Activated naive CD4-positive, alpha-beta T cell (primary cell): Measurements from ENCODE around the gene DMAC2L.
"Not testable (repeated sequence)": the region's sequence is repeated elsewhere in the genome, so short reads cannot be mapped to it uniquely, and the experiment has no call there.

Experiments
- DNase-seq, 4 experiments: peaks; one replicate each; lab custom pipeline; 2025; lab: John Stamatoyannopoulos, UW

DMAC2L gene

DNA sequence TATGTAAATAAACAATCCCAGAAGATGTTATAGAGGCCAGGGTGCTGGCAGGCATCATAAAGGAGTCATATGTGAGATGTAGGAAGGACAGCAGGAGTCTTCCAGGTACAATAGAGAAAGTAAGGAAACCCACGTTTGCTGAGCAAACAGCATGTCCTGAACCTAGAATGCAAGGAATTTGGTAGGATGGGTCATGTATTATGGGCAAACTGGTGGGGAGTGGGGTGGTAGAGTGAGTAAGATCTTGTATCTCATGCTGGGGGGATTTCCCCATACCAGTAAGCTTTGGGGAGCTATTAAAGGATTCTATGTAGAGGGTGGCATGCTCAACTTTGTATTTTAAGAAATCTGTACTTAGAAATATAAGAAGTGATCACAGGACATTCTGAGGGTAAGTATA lies 43.6 kb downstream of the DMAC2L start:
- no peak for DNase-seq

DNA sequence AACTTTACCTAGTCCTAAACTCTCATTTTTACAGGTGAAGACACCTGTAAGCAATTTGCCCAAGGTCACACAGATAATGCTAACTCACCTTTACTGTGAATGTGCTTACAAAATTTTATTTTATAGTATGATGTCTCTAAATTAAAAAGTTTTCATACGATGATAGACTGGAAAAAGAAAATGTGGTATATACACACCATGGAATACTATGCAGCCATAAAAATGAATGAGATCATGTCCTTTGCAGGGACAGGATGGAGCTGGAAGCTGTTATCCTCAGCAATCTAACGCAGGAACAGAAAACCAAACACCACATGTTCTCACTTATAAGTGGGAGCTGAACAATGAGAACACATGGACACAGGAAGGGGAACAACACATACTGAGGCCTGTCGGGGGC lies 44.2 kb downstream of the DMAC2L start:
- DNase-seq = not testable (repeated sequence)

DNA sequence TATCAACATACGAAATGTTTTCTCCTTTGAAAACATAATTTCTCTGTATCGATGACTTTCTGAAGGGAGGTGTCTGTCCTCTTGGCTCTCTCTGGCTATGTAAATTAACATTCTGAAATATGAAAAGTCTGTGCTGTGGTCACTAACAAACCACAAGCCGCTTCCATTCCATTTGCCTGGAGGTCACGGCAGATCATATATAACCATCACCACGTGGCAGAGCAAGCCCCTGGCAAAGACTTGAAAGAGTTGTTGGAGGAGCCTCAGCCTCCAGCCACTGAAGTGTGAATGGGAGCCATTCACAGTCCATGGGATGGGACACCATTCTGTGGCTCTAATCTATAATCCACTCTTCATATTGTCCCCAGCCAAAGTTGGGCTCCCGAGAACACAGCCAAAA lies 45.0 kb downstream of the DMAC2L start:
- DNase-seq = no peak

DNA sequence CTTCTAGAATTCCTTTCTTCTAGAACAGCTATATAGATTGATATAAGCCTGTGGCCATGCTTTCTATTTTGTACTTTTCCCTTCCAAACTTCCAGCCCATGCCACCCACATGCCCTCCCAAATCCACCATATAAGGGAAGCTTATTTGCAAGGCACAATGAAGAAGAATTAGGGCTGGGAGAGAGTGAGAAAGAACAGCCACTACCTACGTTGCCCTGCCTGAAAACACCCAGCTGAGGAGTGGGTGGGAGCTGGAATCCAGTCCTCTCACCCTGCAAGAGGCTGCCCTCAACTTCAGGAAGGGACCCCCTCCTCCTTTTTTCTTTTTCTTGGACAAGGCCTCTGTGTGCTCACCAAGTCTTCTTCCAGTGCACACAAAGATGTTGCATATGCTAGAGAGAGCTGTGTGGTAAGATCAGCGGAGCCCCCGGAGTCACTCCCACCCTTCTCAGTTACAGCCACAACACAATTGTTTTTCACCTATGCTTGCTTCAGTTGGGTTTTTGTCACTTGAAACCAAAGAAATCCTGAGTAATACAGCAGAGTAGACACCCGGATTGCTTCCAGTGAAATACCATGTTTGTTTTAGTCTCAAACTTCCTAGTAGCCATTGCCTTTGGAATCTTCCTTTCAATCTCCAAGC lies 45.8 kb downstream of the DMAC2L start:
- DNase-seq = no peak

DNA sequence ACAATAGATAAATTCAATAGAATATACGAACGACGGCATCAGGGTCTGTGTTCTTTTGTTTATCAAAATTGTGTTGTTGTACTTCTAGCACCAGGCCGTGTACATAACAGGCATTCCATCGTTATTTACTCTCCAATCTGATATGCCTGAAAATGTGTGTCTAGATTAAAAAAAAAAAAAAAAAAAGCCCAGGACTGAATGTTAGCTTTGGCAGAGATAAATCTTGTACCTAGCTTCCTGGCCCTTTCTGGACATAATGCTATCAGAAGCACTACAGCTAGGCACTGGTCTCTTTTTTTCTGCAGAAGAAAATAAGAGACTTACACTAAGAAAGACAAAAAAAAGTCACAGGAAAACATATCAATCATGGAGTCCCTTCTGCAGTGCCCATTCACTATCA lies 47.5 kb downstream of the DMAC2L start:
- no peak for DNase-seq

DNA sequence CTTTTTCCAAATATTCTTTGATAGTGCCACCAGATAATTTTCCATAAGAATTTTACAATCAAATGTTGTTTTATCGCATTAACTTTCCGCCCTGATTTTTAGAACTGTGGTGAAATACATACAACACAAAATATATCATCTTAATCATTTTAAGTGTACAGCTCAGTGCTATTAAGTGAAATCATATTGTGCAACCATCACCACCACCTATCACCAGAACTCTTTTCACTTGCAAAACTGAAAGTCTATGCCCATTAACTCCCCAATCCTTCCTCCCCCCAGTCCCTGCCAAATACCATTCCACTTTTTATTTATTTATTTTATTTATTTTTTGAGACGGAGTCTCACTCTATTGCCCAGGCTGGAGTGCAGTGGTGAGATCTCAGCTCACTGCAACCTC lies 48.0 kb downstream of the DMAC2L start:
- DNase-seq = no peak

DNA sequence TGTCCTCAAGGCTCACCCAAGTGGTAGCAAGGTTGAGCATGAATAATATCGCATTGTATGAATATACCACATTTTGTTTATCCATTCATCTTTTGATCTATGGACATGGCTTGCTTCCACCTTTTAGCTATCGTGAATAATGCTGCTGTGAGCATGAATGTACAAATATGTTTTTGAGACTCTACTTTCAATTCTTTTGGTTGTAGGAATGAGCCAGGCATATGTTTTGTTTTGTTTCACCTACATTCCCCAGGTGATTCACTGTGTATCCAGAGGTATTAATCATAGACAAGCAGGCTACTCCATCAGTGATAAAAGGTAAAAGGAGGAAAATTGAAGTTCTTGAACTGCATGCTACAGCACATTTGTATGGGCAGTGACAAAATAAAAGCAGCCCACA lies 48.7 kb downstream of the DMAC2L start:
- no peak for DNase-seq

DNA sequence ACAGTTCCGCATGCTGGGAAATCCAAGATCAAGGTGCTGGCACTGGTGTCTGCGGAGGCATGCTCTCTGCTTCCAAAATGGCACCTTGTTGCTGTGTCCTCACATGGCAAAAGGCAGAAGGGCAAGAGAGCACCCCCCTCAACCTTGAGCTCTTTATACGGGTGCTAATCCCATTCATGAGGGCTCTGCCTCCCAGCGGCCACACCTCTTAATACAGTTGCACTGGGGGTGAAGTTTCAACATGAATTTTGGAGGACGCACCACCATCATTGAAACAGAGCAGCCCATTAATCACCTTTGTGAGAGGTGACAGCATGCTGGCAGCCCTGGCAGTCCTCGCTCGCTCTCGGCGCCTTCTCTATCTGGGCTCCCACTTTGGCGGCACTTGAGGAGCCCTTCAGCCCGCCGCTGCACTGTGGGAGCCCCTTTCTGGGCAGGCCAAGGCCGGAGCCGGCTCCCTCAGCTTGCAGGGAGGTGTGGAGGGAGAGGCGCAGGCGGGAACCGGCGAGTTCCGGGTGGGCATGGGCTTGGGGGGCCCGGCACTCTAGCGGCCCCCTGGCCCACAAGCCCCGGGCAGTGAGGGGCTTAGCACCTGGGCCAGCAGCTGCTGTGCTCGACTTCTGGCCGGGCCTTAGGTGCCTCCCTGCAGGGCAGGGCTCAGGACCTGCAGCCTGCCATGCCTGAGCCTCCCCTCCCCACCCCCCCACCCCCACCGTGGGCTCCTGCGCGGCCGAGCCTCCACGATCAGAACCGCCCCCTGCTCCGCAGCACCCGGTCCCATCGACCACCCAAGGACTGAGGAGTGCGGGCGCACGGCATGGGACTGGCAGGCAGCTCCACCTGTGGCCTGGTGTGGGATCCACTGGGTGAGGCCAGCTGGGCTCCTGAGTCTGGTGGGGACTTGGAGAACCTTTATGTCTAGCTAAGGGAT lies 49.6 kb downstream of the DMAC2L start:
- not testable (repeated sequence) for DNase-seq

DNA sequence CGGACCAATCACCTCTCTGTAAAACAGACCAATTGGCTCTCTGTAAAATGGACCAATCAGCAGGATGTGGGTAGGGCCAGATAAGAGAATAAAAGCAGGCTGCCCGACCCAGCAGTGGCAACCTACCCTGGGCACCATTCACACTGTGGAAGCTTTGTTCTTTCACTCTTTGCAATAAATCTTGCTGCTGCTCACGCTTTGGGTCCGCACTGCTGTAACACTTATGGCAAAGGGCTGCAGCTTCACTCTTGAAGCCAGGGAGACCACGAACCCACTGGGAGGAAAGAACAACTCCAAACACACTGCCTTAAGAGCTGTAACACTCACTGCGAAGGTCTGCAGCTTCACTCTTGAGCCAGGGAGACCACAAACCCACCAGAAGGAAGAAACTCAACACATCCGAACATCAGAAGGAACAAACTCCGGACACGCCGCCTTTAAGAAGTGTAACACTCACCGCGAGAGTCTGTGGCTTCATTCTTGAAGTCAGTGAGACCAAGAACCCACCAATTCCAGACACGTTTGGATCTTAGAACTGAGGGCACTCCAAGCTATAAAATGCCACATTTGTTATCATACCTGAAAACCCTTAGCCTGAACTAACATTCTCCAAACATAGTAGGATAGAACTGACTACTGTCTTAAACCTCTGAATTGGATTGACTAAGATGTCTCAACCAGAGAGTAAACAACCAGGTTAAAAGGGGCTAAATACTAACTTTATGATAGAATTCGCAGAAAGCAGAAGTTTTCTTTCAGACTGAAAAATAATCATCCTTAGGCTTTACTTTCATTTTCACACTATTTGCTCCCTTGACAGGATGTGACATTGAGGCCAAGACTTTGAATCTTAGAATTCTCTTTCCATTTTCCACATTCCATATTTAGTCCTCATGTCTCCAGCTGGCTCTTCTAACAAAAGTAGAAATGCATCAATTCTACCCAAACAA lies 50.9 kb downstream of the DMAC2L start:
- DNase-seq = no peak

DNA sequence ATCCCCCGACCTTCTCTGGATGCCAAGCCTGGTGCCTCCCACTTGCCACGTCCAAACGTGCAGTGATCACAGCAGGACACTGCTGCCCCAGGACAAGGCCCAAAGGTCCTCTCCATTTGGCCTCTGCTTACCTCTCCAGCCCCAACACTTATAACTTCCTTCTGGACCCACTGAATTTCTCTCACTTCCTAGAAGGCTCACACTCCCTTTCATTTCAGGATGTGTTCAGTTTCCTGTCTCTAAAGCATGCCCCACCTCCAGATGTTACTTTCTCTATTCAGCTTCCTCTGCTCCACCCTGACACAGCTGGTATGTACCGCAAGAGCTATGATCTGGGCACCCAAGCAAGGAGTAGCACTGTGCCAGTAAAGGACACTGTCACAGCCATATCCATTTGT lies 51.6 kb downstream of the DMAC2L start:
- peak in 1 of 4 experiments; percentile 11 for DNase-seq

DNA sequence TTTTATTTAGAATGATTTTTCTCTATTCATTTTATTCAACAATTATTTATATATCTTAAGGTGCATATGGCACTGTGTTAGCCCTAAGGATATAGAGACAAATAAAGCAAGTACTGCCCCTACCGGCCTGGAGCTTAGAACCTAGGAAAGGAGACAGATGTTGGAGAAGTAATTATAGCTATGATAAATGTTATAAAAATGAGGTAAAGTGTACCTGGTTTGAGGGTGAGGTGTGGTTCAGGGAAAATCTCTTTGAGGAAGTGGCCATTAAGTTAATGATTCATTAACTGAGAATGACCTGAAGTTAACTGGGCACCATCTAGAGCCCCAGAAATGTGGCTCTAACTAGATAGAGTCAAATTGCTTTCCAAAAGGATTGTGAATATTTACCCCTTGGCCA lies 52.7 kb downstream of the DMAC2L start:
- no peak for DNase-seq

DNA sequence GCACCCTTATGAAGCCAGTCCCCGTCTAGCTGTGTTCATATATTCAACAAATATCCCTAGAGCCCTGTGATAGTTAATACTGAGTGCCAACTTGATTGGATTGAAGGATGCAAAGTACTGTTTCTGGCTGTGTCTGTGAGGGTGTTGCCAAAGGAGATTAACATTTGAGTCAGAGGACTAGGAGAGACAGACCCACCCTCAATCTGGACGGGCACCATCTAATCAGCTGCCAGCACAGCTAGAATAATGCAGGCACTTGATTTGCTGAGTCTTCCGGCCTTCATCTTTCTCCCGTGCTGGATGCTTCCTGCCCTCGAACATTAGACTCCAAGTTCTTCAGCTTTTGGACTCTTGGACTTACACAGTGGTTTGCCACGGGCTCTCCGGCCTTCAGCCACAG lies 53.4 kb downstream of the DMAC2L start:
- DNase-seq = not testable (repeated sequence)

DNA sequence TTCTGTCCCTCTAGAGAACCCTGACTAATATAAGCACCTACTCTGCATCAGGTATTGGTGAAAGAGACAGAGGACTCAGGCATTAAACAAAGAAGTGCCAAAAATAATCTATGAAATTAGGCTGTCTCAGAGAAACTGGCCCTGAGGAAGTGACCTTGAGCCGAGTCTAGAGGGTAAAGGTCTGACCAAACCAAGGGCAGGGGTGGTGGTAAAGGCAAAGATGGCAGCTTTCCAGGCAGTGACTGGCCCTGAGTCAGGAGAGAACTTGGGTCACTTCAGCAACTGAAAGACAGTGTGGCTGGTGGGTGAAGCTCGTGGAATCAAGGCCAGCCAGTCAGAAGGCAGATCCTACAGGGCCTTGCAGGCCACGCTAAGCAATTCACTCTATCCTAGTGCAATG lies 54.0 kb downstream of the DMAC2L start:
- no peak for DNase-seq

DNA sequence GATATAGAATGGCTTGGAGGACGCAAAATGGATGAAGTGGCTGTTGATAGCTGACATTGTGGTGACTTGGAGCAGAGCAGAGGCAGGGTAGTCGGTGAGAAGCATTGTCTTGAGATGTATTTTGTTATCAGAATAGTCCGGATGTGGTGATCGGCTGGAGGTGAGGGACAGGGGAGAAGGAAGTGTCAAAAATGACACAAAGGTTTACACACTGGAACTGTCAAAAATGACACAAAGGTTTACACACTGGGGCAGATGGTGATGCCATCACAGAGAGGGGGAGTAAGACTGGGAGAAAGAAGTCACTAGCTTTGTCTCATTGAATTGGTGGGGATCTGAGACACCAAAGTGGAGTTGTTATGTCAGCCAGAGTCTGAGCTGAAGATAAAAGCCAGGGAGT lies 54.5 kb downstream of the DMAC2L start:
- no peak for DNase-seq

DNA sequence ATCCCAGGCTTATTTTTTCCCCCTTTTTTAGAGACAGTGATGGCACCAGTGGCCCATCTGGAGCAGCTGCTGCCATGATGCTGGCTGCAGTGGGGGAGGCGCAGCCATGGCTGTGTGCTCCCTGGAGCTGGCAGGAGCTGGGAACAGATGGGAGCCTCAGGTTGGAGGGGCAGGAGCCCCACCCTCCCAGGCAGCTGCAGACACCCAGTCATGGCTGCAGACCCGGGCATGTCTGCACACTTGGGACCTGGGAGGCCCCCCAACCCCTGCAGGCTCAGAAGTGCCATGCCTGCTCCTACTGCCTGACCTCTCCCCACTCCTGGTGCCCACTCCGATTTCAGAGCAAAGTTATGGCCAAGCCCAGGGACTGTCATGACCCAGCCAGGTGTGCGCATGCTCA lies 59.4 kb downstream of the DMAC2L start:
- no peak for DNase-seq

DNA sequence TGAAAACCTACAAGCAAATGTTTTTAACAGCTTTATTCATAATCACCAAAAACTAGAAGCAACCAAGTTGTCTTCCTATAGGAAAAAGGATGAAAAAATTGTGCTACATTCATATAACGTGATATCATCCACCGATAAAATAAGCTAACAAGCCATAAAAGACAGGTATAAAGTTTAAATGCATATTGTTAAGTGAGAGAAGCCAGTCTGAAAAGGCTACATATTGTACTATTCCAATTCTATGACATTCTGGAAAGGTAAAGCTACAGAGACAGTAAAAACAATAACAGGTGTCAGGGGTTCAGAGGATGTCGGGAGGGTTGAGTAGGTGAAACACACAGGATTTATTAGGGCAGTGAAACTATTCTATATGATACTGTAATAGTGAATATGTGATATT lies 61.8 kb downstream of the DMAC2L start:
- DNase-seq = no peak

DNA sequence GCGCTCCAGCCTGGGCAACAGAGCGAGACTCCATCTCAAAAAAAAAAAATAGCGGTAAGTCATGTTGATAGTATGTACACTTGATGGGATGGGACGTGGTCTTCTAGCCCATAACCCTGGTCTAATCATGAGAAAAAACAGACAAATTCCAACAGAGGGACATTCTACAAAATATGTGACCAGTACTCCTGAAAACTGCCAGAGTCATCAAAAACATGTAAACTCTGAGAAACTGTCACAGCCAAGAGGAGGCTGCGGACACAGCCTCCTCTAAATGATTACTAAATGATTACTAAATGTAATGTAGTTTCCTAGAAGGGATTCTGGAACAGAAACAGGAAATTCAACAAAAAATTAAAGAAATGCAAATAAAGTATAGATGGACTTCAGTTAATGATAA lies 63.6 kb downstream of the DMAC2L start:
- no peak for DNase-seq
